Testis (tissue), 2 donors: ENCODE results near the gene ZNF236.

Experiments used
- POLR2A ChIP-seq: fragments of 450-650 bp; IDR thresholded peaks from one replicate; pipeline ENCODE4 v1.6.1; 2017; ENCODE audit warnings: antibody characterized with exemption, mild to moderate bottlenecking, moderate library complexity
- TF ChIP-seq, protein P1 (sequence below), 3 experiments: fragments of 450-650 bp in 2 of 3; fragments of 200-600 bp in 1 of 3; sonication (generic) in 1 of 3; IDR thresholded peaks; one replicate each; pipeline ENCODE4 v1.5.1; 2016 to 2019; ENCODE audit warnings: antibody characterized with exemption in 3 of 3, mild to moderate bottlenecking in 2 of 3, moderate library complexity in 1 of 3

- TF ChIP-seq, protein P1, sequence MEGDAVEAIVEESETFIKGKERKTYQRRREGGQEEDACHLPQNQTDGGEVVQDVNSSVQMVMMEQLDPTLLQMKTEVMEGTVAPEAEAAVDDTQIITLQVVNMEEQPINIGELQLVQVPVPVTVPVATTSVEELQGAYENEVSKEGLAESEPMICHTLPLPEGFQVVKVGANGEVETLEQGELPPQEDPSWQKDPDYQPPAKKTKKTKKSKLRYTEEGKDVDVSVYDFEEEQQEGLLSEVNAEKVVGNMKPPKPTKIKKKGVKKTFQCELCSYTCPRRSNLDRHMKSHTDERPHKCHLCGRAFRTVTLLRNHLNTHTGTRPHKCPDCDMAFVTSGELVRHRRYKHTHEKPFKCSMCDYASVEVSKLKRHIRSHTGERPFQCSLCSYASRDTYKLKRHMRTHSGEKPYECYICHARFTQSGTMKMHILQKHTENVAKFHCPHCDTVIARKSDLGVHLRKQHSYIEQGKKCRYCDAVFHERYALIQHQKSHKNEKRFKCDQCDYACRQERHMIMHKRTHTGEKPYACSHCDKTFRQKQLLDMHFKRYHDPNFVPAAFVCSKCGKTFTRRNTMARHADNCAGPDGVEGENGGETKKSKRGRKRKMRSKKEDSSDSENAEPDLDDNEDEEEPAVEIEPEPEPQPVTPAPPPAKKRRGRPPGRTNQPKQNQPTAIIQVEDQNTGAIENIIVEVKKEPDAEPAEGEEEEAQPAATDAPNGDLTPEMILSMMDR (IDR thresholded peaks at IDR 0.05), result no peak
- no peak for TF ChIP-seq POLR2A
Observed at GRCh38 chr18:76878426-76878825, 56.1 kb downstream of the ZNF236 start.
